Keratinocyte (primary cell): Measurements from ENCODE around the gene ITCH. TPM values are rescaled to one million over a fixed set of nuclear protein-coding genes. Genes with fewer than 3 reads are reported as not detected.
"Not testable (repeated sequence)": the region's sequence is repeated elsewhere in the genome, so short reads cannot be mapped to it uniquely, and the experiment has no call there.

ENCODE experiments used
- DNase-seq: peaks from one replicate; pipeline ENCODE4 v3.0.0-alpha.2; 2011; ENCODE audit warnings: low read depth, missing footprints, low spot score
- FAIRE-seq: peaks from 2 replicates; lab custom pipeline; 2011; peaks lifted over from hg19 to GRCh38; lab: Jason Lieb, UNC
- H2AFZ ChIP-seq: 2 replicates; pipeline ENCODE4 v1.6.0; 2012; ENCODE audit warnings: low read length, control low read depth, inconsistent platforms; ENCODE audit not compliant: control insufficient read depth
- H3K27ac ChIP-seq: 2 replicates; pipeline ENCODE4 v1.5.1; 2011; ENCODE audit warnings: low read length; ENCODE audit not compliant: control insufficient read depth, insufficient read depth
- H3K27me3 ChIP-seq: 3 replicates; pipeline ENCODE4 v1.6.0; 2011; ENCODE audit warnings: low read length; ENCODE audit not compliant: control insufficient read depth, insufficient read depth; ENCODE audit errors: extremely low read depth
- H3K36me3 ChIP-seq, 2 experiments: 2 replicates in 1 of 2; 3 replicates in 1 of 2; pipeline ENCODE4 v1.5.1; 2011; ENCODE audit warnings: low read length in 2 of 2, mild to moderate bottlenecking in 1 of 2; ENCODE audit not compliant: control insufficient read depth in 2 of 2, insufficient read depth in 2 of 2; ENCODE audit errors: extremely low read depth in 1 of 2
- H3K4me1 ChIP-seq: 3 replicates; pipeline ENCODE4 v1.5.1; 2011; ENCODE audit warnings: low read length; ENCODE audit not compliant: control insufficient read depth, insufficient read depth; ENCODE audit errors: extremely low read depth
- H3K4me2 ChIP-seq: 3 replicates; pipeline ENCODE4 v1.6.0; 2011; ENCODE audit warnings: low read depth, low read length; ENCODE audit not compliant: control insufficient read depth, insufficient read depth; ENCODE audit errors: extremely low read depth
- H3K4me3 ChIP-seq, 3 experiments: fragments of 200-600 bp in 1 of 3; sonication (generic) in 1 of 3; 2 replicates in 2 of 3; 3 replicates in 1 of 3; pipeline ENCODE4 v1.5.1; 2011 to 2016; ENCODE audit warnings: low read length in 3 of 3, mild to moderate bottlenecking in 3 of 3, control low read depth in 2 of 3, inconsistent platforms in 1 of 3, low read depth in 1 of 3, mixed read lengths in 1 of 3, mixed run types in 1 of 3, moderate library complexity in 1 of 3; ENCODE audit not compliant: control insufficient read depth in 2 of 3, insufficient read depth in 2 of 3; ENCODE audit errors: extremely low read depth in 1 of 3
- H3K79me2 ChIP-seq: 2 replicates; pipeline ENCODE4 v1.6.0; 2012; ENCODE audit warnings: low read length; ENCODE audit not compliant: control insufficient read depth, insufficient read depth
- H3K9ac ChIP-seq: 3 replicates; pipeline ENCODE4 v1.6.0; 2011; ENCODE audit warnings: low read length; ENCODE audit not compliant: control insufficient read depth, insufficient read depth; ENCODE audit errors: extremely low read depth
- H3K9me1 ChIP-seq: 3 replicates; pipeline ENCODE4 v1.6.0; 2011; ENCODE audit warnings: low read length; ENCODE audit not compliant: control insufficient read depth, insufficient read depth; ENCODE audit errors: extremely low read depth
- H3K9me3 ChIP-seq: 2 replicates; pipeline ENCODE4 v1.5.1; 2012; ENCODE audit warnings: low read depth, low read length; ENCODE audit not compliant: control insufficient read depth
- H4K20me1 ChIP-seq: 3 replicates; pipeline ENCODE4 v1.6.0; 2011; ENCODE audit warnings: low read length; ENCODE audit not compliant: control insufficient read depth, insufficient read depth; ENCODE audit errors: extremely low read depth
- CTCF ChIP-seq, 3 experiments: IDR thresholded peaks in 1 of 3; conservative IDR thresholded peaks in 1 of 3; optimal IDR thresholded peaks in 1 of 3; 2 replicates in 2 of 3; 3 replicates in 1 of 3; pipeline versions ENCODE3 to v1.5.1; 2011; ENCODE audit warnings: low read length in 3 of 3, mild to moderate bottlenecking in 3 of 3, moderate library complexity in 2 of 3, control low read depth in 1 of 3, inconsistent platforms in 1 of 3; ENCODE audit not compliant: insufficient read depth in 2 of 3; ENCODE audit errors: extremely low read depth in 1 of 3
- EZH2 ChIP-seq: IDR thresholded peaks from one replicate; pipeline ENCODE4 v1.6.1; 2012; ENCODE audit warnings: inconsistent platforms, mild to moderate bottlenecking, low read length, moderate library complexity
- dilution Hi-C: fragments of 300-500 bp; cut with MboI; formaldehyde crosslinking; loops from one replicate; pipeline ENCODE4 v1.7.0; 2020; ENCODE audit warnings: low sequenced_read_pairs; ENCODE audit not compliant: extremely low pct_ligation_motif_present
- polyA plus RNA-seq, 5 experiments: library from polyadenylated mRNA; depleted of rRNA in 3 of 5; stranded (reverse) in 3 of 5; stranded (forward) in 1 of 5; unstranded in 1 of 5; fragments of >200 nt; gene quantifications; 1 replicate in 1 of 5; 2 replicates in 3 of 5; 3 replicates in 1 of 5; pipeline versions ENCODE4 v1.2.1 to v1.2.3, GENCODE V29; 2011 to 2012; ENCODE audit warnings: missing spikeins in 2 of 5, low read depth in 1 of 5, low replicate concordance in 1 of 5

The ITCH gene
- polyA plus RNA-seq, 1 donor (not counting 4 experiments of a cell fraction or from before 2014, with no cell fraction given), result 42.5 TPM

DNA sequence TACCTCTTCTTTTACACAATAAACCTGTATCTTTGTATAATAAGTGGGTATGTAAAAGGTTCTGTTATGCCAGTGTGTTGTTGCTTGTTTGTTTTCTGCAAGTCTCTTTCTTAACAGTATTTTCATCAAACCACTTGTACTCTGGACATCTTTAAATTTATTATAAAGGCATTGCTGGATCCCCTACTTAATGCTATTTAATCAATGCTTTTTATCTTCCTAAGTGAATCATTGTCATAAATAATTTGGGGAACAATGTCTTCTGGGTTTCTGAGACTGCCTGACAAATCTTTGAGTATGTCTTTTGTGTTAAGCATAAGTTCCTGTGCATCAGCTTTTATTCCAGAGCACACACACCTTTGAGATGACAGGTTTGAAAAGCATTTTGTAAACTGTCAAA, 64.7 kb downstream of the ITCH start:
- H3K9me1 ChIP-seq, result peaks cover 2% of the 10 kb centered on the region
- H2AFZ ChIP-seq, result no peak overlapping the region
- no peak overlapping the region for H3K4me2 ChIP-seq
- no peak for FAIRE-seq
- TF ChIP-seq EZH2, result no peak
- TF ChIP-seq CTCF (optimal IDR thresholded peaks at IDR 0.05 in 1 of 3, IDR thresholded peaks at IDR 0.05 in 1 of 3, conservative IDR thresholded peaks at IDR 0.05 in 1 of 3; ENCODE audit: extremely low read depth in 1 of 3, insufficient read depth in 2 of 3, low read length in 3 of 3), result no peak
- DNase-seq, result no peak
- no peak overlapping the region for H3K9ac ChIP-seq
- H3K4me1 ChIP-seq, result no peaks in the 10 kb centered on the region
- no peak overlapping the region for H3K4me3 ChIP-seq
- H3K27ac ChIP-seq, result no peak overlapping the region
- H3K27me3 ChIP-seq, result no peaks in the 10 kb centered on the region
- no peaks in the 10 kb centered on the region for H4K20me1 ChIP-seq
- peaks cover 20 to 22% of the 10 kb centered on the region in 2 experiments for H3K36me3 ChIP-seq
- dilution Hi-C loops, result no loop called here
- no peaks in the 10 kb centered on the region for H3K9me3 ChIP-seq
- H3K79me2 ChIP-seq, result peaks cover 72% of the 10 kb centered on the region

DNA sequence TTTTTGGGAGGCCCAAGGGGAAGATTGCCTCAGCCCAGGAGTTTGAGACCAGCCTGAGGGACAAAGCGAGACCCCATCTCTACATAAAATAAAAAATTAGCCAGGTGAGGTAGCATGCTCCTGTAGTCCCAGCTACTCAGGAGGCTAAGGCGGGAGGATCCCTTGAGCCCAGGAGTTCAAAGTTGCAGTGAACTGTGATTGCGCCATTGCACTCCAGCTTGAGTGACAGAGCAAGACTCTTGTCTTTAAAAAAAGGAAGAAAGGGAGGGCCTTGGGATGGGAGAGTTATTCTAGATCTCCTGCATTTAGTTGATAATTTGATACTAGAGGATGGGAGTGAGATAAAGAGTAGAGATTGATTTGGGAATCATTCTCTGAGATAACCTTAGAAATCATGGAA, 68.1 kb downstream of the ITCH start:
- no peaks in the 10 kb centered on the region for H3K27me3 ChIP-seq
- H3K9me3 ChIP-seq, result no peaks in the 10 kb centered on the region
- H3K9me1 ChIP-seq, result peaks cover 2% of the 10 kb centered on the region
- DNase-seq, result no peak
- H3K4me2 ChIP-seq, result no peak overlapping the region
- H3K4me3 ChIP-seq, result no peak overlapping the region
- peaks cover 64% of the 10 kb centered on the region for H3K79me2 ChIP-seq
- H3K9ac ChIP-seq, result no peak overlapping the region
- H3K36me3 ChIP-seq, result peaks cover 10 to 12% of the 10 kb centered on the region in 2 experiments
- dilution Hi-C loops, result no loop called here
- H3K27ac ChIP-seq, result no peak overlapping the region
- peaks cover 5% of the 10 kb centered on the region for H4K20me1 ChIP-seq
- no peaks in the 10 kb centered on the region for H3K4me1 ChIP-seq
- TF ChIP-seq CTCF (optimal IDR thresholded peaks at IDR 0.05 in 1 of 3, IDR thresholded peaks at IDR 0.05 in 1 of 3, conservative IDR thresholded peaks at IDR 0.05 in 1 of 3; ENCODE audit: extremely low read depth in 1 of 3, insufficient read depth in 2 of 3, low read length in 3 of 3) (no peak), EZH2 (no peak)
- FAIRE-seq, result no peak
- no peak overlapping the region for H2AFZ ChIP-seq

DNA sequence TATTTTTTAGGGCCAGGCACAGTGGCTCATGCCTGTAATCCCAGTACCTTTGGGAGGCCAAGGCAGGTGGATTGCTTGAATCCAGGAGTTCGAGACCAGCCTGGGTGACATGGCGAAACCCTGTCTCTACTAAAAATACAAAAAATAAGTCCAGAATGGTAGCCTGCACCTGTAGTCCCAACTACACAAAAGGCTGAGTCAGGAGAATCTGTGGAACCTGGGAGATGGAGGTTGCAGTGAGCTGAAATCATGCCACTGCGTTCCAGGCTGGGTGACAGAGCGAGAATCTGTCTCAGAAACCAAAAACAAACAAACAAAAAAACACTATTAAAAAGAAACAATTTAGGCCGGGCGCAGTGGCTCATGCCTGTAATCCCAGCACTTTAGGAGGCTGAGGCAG, 69.6 kb downstream of the ITCH start:
- H3K27ac ChIP-seq, H4K20me1 ChIP-seq, FAIRE-seq, H2AFZ ChIP-seq, DNase-seq, dilution Hi-C loops, H3K4me2 ChIP-seq, H3K9ac ChIP-seq, H3K9me1 ChIP-seq, H3K4me3 ChIP-seq, H3K4me1 ChIP-seq, H3K27me3 ChIP-seq, H3K9me3 ChIP-seq: not testable (repeated sequence)
- Histone ChIP-seq H3K36me3 (peaks cover 7 to 12% of the 10 kb centered on the region in 2 experiments), H3K79me2 (peaks cover 65% of the 10 kb centered on the region)
